Naive thymus-derived CD4-positive, alpha-beta T cell (primary cell): ENCODE results near the gene ADAM23. TPM values are rescaled to one million over a fixed set of nuclear protein-coding genes. Genes with fewer than 3 reads are reported as not detected.

Experiments
- ATAC-seq: fragments of 150-1000 bp; cut with Tn5 transposase; 2 replicates; pipeline ENCODE4 v1.10.0; 2021; ENCODE audit warnings: mild to moderate bottlenecking, moderate library complexity
- CTCF ChIA-PET: fragments of 350-600 bp; sonication (Branson Sonifier 250); formaldehyde crosslinking; loops from one replicate; lab custom pipeline; 2021; ENCODE audit warnings: antibody characterized with exemption; lab: Charles Lee
- POLR2A ChIA-PET: fragments of 350-600 bp; sonication (Branson Sonifier 250); formaldehyde crosslinking; loops from one replicate; lab custom pipeline; 2021; ENCODE audit warnings: antibody characterized with exemption, inconsistent platforms; lab: Charles Lee
- DNase-seq, 9 donors: peaks; one replicate each; pipeline versions ENCODE4 v3.0.0 to v3.0.0-alpha.2; 2020 to 2022; ENCODE audit warnings: mixed read lengths in 1 of 9
- H3K27ac ChIP-seq: one replicate; pipeline ENCODE4 v1.7.0; 2013; ENCODE audit warnings: mild to moderate bottlenecking, low read depth, low read length, moderate library complexity
- H3K27me3 ChIP-seq, 2 donors: one replicate each; pipeline ENCODE4 v1.7.0; 2013; ENCODE audit warnings: low read length in 2 of 2, mild to moderate bottlenecking in 2 of 2, moderate library complexity in 2 of 2; ENCODE audit not compliant: control insufficient read depth in 2 of 2, insufficient read depth in 2 of 2
- H3K36me3 ChIP-seq, 3 experiments: 1 replicate in 2 of 3; 2 replicates in 1 of 3; pipeline ENCODE4 v1.7.0; 2013; ENCODE audit warnings: low read length in 3 of 3, mild to moderate bottlenecking in 3 of 3, moderate library complexity in 1 of 3; ENCODE audit not compliant: insufficient read depth in 3 of 3, control insufficient read depth in 2 of 3
- H3K4me1 ChIP-seq, 2 donors: one replicate each; pipeline ENCODE4 v1.7.0; 2013; ENCODE audit warnings: low read length in 2 of 2, mild to moderate bottlenecking in 2 of 2, moderate library complexity in 1 of 2; ENCODE audit not compliant: control insufficient read depth in 2 of 2, insufficient read depth in 2 of 2
- H3K4me3 ChIP-seq: 2 replicates; pipeline ENCODE4 v1.7.0; 2013; ENCODE audit warnings: mild to moderate bottlenecking, low read length
- H3K9me3 ChIP-seq, 3 experiments: 1 replicate in 2 of 3; 2 replicates in 1 of 3; pipeline ENCODE4 v1.7.0; 2013; ENCODE audit warnings: low read length in 3 of 3; ENCODE audit not compliant: control insufficient read depth in 2 of 3
- H3K27ac Mint-ChIP-seq, 9 donors: one replicate each; pipeline ENCODE4 v1.8.0; 2020 to 2022; ENCODE audit warnings: mixed read lengths in 9 of 9, mild to moderate bottlenecking in 8 of 9, moderate library complexity in 5 of 9, inconsistent platforms in 2 of 9
- H3K27me3 Mint-ChIP-seq, 5 donors: one replicate each; pipeline ENCODE4 v1.8.0; 2021 to 2022; ENCODE audit warnings: mixed read lengths in 5 of 5, mild to moderate bottlenecking in 1 of 5
- H3K36me3 Mint-ChIP-seq, 5 donors: one replicate each; pipeline ENCODE4 v1.8.0; 2020 to 2022; ENCODE audit warnings: mixed read lengths in 5 of 5, mild to moderate bottlenecking in 3 of 5, inconsistent platforms in 1 of 5
- H3K4me1 Mint-ChIP-seq, 7 donors: one replicate each; pipeline ENCODE4 v1.8.0; 2020 to 2022; ENCODE audit warnings: mixed read lengths in 7 of 7, mild to moderate bottlenecking in 3 of 7, inconsistent platforms in 1 of 7
- H3K4me3 Mint-ChIP-seq, 10 donors: one replicate each; pipeline ENCODE4 v1.8.0; 2020 to 2022; ENCODE audit warnings: mild to moderate bottlenecking in 10 of 10, mixed read lengths in 10 of 10, moderate library complexity in 6 of 10, inconsistent platforms in 2 of 10
- H3K9me3 Mint-ChIP-seq, 11 donors: one replicate each; pipeline ENCODE4 v1.8.0; 2020 to 2022; ENCODE audit warnings: mixed read lengths in 11 of 11, mild to moderate bottlenecking in 4 of 11, inconsistent platforms in 1 of 11, moderate library complexity in 1 of 11
- intact Hi-C, 2 donors: fragments of 100-400 bp; cut with micrococcal nuclease; formaldehyde crosslinking; loops; one replicate each; pipeline ENCODE4 v1.15.1; 2023
- polyA plus RNA-seq, 2 donors: library from polyadenylated mRNA; unstranded; fragments of 300-500 nt; fragmentation: Illumina TruSeq; gene quantifications; one replicate each; pipeline ENCODE4 v1.2.3, GENCODE V29; 2021
- total RNA-seq, 6 experiments: library from RNA in 5 of 6; stranded (reverse) in 5 of 6; gene quantifications; 1 replicate in 5 of 6; 2 replicates in 1 of 6; pipeline ENCODE4 v1.2.3 and lab custom pipeline; 2021 to 2026

The ADAM23 gene
- total and polyA plus RNA-seq, 7 experiments from 2014 or later = 0.22 to 5.6 (median 1.2) TPM

- ChIA-PET POLR2A (no interaction called here), CTCF (no interaction called here)
- Mint-ChIP-seq H3K4me3 (no peak overlapping the region), H3K4me1 (no peaks in the 10 kb centered on the region), H3K9me3 (peaks cover 0 to 3% (median 0%) of the 10 kb centered on the region in 11 donors), H3K36me3 (no peaks in the 10 kb centered on the region), H3K27ac (no peak overlapping the region), H3K27me3 (peaks cover 0 to 27% (median 18%) of the 10 kb centered on the region in 5 donors)
- no peaks in the 10 kb centered on the region for H3K27me3 ChIP-seq
- ATAC-seq (no peak), DNase-seq (no peak)
- intact Hi-C loops = no loop called here
- no peaks in the 10 kb centered on the region for H3K4me1 ChIP-seq
- no peak overlapping the region for H3K4me3 ChIP-seq
- no peaks in the 10 kb centered on the region for H3K9me3 ChIP-seq
- H3K36me3 ChIP-seq = no peaks in the 10 kb centered on the region
- H3K27ac ChIP-seq = no peak overlapping the region
These were observed 182.8 kb downstream of the ADAM23 start for GRCh38 chr2:206626108-206626507.

GRCh38 chr2:206627632-206628031, 184.3 kb downstream of the ADAM23 start:
- no peaks in the 10 kb centered on the region for H3K36me3 Mint-ChIP-seq
- no peaks in the 10 kb centered on the region for H3K4me1 ChIP-seq
- CTCF ChIA-PET = no interaction called here
- H3K9me3 ChIP-seq = no peaks in the 10 kb centered on the region
- no peak for ATAC-seq
- H3K36me3 ChIP-seq = no peaks in the 10 kb centered on the region
- H3K4me3 ChIP-seq = no peak overlapping the region
- intact Hi-C loops = no loop called here
- H3K9me3 Mint-ChIP-seq = peaks cover 0 to 3% (median 0%) of the 10 kb centered on the region in 11 donors
- H3K4me3 Mint-ChIP-seq = no peak overlapping the region
- POLR2A ChIA-PET = no interaction called here
- H3K27ac Mint-ChIP-seq = no peak overlapping the region
- no peaks in the 10 kb centered on the region for H3K4me1 Mint-ChIP-seq
- no peak for DNase-seq
- no peaks in the 10 kb centered on the region for H3K27me3 ChIP-seq
- H3K27me3 Mint-ChIP-seq = peaks cover 0 to 33% (median 23%) of the 10 kb centered on the region in 5 donors
- no peak overlapping the region for H3K27ac ChIP-seq

GRCh38 chr2:206631340-206631739, 188.0 kb downstream of the ADAM23 start:
- Mint-ChIP-seq H3K27ac (no peak overlapping the region), H3K4me3 (no peak overlapping the region), H3K36me3 (no peaks in the 10 kb centered on the region), H3K9me3 (peaks cover 0 to 3% (median 0%) of the 10 kb centered on the region in 11 donors), H3K4me1 (no peaks in the 10 kb centered on the region), H3K27me3 (peaks cover 0 to 32% (median 21%) of the 10 kb centered on the region in 5 donors)
- Histone ChIP-seq H3K4me3 (no peak overlapping the region), H3K27me3 (no peaks in the 10 kb centered on the region), H3K27ac (no peak overlapping the region), H3K9me3 (no peaks in the 10 kb centered on the region), H3K36me3 (no peaks in the 10 kb centered on the region), H3K4me1 (no peaks in the 10 kb centered on the region)
- DNase-seq (no peak), ATAC-seq (no peak)
- intact Hi-C loops = no loop called here
- ChIA-PET POLR2A (no interaction called here), CTCF (no interaction called here)

GRCh38 chr2:206635015-206635414, 191.7 kb downstream of the ADAM23 start:
- Mint-ChIP-seq H3K4me3 (no peak overlapping the region), H3K27me3 (peaks cover 0 to 13% (median 6%) of the 10 kb centered on the region in 5 donors), H3K36me3 (no peaks in the 10 kb centered on the region), H3K4me1 (no peaks in the 10 kb centered on the region), H3K27ac (no peak overlapping the region), H3K9me3 (peaks cover 0 to 2% (median 0%) of the 10 kb centered on the region in 11 donors)
- intact Hi-C loops = no loop called here
- DNase-seq = no peak
- POLR2A ChIA-PET = no interaction called here
- Histone ChIP-seq H3K9me3 (no peaks in the 10 kb centered on the region), H3K4me3 (no peak overlapping the region), H3K36me3 (no peaks in the 10 kb centered on the region), H3K4me1 (no peaks in the 10 kb centered on the region), H3K27me3 (peaks cover 0 to 5% of the 10 kb centered on the region in 2 donors), H3K27ac (no peak overlapping the region)
- CTCF ChIA-PET = no interaction called here
- no peak for ATAC-seq

- H3K27ac ChIP-seq = no peak overlapping the region
- H3K4me3 Mint-ChIP-seq = no peak overlapping the region
- POLR2A ChIA-PET = no interaction called here
- no peak overlapping the region for H3K27ac Mint-ChIP-seq
- H3K36me3 Mint-ChIP-seq = no peaks in the 10 kb centered on the region
- no peaks in the 10 kb centered on the region for H3K36me3 ChIP-seq
- ATAC-seq (no peak), DNase-seq (no peak)
- CTCF ChIA-PET = no interaction called here
- H3K9me3 Mint-ChIP-seq = peaks cover 0 to 5% (median 0%) of the 10 kb centered on the region in 11 donors
- H3K4me1 ChIP-seq = no peaks in the 10 kb centered on the region
- no peaks in the 10 kb centered on the region for H3K9me3 ChIP-seq
- H3K27me3 Mint-ChIP-seq = peaks cover 9 to 19% (median 16%) of the 10 kb centered on the region in 5 donors
- intact Hi-C loops = no loop called here
- H3K4me3 ChIP-seq = no peak overlapping the region
- peaks cover 0 to 11% of the 10 kb centered on the region in 2 donors for H3K27me3 ChIP-seq
- H3K4me1 Mint-ChIP-seq = peaks cover 0 to 2% (median 0%) of the 10 kb centered on the region in 7 donors
These were observed 196.3 kb downstream of the ADAM23 start for GRCh38 chr2:206639636-206640035.

- DNase-seq (no peak), ATAC-seq (no peak)
- intact Hi-C loops = no loop called here
- Mint-ChIP-seq H3K27ac (no peak overlapping the region), H3K9me3 (peaks cover 0 to 4% (median 0%) of the 10 kb centered on the region in 11 donors), H3K27me3 (peaks cover 11 to 26% (median 16%) of the 10 kb centered on the region in 5 donors), H3K4me1 (peaks cover 0 to 2% (median 0%) of the 10 kb centered on the region in 7 donors), H3K36me3 (no peaks in the 10 kb centered on the region), H3K4me3 (no peak overlapping the region)
- Histone ChIP-seq H3K9me3 (no peaks in the 10 kb centered on the region), H3K27me3 (peaks cover 0 to 11% of the 10 kb centered on the region in 2 donors), H3K4me3 (no peak overlapping the region), H3K27ac (no peak overlapping the region), H3K36me3 (no peaks in the 10 kb centered on the region), H3K4me1 (no peaks in the 10 kb centered on the region)
- CTCF ChIA-PET = interaction anchor here (0.7 kb wide), 1 partner anchor 24 kb away, joined by 3 read pairs; no protein-coding TSS in a partner anchor
- POLR2A ChIA-PET = no interaction called here
These were observed 197.9 kb downstream of the ADAM23 start for GRCh38 chr2:206641226-206641625.
